Measurements from ENCODE around the gene MTG1. TPM values are rescaled to one million over a fixed set of nuclear protein-coding genes. Genes with fewer than 3 reads are reported as not detected.

The MTG1 gene
- total and polyA plus RNA-seq, 10 of the 15 experiments (the other 5 are each of a cell fraction or from before 2014, with no cell fraction given) = 6.2 to 104 (median 62.5) TPM

DNA sequence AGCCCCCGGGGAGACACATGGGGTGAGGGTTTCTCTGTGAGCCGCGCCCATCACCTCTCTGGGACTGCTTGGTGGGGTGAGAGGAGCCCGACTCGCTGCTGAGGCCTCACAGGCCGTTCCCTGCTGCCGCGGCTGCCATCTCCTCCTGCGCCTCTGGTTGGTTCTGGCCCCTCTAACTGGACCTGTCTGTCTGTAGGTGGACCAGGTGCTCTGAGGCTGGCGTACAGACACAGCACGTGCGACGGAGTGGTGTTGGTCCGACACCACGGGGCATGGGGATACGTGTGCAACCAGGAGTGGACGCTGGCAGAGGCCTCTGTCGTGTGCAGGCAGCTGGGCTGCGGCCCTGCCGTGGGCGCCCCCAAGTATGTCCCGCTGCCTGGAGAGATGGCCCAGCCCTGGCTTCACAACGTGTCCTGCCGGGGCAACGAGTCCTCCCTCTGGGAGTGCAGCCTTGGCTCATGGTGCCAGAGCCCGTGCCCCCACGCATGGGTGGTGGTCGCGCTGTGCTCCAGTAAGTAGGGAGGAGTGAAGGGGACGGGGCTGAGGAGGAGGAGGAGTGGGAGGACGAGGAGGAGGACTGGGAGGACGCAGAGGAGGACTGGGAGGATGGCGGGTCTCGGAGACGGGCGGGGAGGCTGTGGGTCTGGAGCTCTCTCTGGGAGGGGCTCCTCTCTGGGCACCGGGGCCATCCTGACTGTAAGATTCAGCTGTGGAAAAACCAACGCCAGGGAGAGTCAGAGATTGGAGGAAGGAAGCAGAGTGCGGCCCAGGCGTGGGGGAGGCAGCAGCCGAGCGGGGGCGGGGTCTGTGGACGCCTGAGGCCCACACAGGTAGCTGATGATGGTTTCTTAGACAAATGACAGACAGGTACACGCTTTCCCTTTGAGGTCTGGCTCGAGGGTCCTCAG, 62.3 kb downstream of the MTG1 start (continued):
- TF ChIP-seq, protein P1, sequence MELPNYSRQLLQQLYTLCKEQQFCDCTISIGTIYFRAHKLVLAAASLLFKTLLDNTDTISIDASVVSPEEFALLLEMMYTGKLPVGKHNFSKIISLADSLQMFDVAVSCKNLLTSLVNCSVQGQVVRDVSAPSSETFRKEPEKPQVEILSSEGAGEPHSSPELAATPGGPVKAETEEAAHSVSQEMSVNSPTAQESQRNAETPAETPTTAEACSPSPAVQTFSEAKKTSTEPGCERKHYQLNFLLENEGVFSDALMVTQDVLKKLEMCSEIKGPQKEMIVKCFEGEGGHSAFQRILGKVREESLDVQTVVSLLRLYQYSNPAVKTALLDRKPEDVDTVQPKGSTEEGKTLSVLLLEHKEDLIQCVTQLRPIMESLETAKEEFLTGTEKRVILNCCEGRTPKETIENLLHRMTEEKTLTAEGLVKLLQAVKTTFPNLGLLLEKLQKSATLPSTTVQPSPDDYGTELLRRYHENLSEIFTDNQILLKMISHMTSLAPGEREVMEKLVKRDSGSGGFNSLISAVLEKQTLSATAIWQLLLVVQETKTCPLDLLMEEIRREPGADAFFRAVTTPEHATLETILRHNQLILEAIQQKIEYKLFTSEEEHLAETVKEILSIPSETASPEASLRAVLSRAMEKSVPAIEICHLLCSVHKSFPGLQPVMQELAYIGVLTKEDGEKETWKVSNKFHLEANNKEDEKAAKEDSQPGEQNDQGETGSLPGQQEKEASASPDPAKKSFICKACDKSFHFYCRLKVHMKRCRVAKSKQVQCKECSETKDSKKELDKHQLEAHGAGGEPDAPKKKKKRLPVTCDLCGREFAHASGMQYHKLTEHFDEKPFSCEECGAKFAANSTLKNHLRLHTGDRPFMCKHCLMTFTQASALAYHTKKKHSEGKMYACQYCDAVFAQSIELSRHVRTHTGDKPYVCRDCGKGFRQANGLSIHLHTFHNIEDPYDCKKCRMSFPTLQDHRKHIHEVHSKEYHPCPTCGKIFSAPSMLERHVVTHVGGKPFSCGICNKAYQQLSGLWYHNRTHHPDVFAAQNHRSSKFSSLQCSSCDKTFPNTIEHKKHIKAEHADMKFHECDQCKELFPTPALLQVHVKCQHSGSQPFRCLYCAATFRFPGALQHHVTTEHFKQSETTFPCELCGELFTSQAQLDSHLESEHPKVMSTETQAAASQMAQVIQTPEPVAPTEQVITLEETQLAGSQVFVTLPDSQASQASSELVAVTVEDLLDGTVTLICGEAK (IDR thresholded peaks at IDR 0.05; ENCODE audit: borderline replicate concordance) = no peak

DNA sequence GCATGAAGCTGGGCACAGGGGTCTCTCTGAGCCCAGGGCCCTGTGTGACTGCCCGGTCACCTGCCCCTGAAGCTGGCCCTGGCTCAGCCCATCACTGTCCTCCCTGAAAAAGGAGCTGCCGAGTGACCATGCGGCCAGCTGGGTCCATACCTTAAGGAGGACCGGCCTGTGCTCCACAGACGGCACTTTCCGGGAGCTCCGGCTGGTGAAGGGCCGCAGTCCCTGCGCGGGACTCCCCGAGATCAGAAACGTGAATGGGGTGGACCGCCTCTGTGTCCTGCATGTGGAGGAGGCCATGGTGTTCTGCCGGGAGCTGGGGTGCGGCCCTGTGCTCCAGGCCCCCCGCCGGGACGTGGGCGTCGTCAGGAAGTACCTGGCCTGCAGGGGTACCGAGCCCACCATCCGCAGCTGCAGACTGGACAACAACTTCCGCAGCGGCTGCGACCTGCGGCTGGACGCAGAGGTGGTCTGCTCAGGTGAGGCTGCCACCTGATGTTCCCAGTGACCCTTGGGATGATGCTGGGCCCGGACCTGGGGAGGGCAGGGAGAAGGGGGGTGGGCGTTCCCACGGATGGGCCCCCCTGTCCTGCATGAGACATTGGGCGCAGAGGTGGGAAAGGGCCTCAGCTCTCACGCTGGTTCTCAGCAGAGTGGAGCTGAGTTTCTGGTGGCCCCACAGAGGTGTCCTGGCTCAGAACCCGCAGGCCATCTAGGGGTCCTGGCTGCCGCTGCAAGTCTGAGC, 63.3 kb downstream of the MTG1 start:
- CTCF ChIA-PET = interaction anchor here (0.7 kb wide), 1 partner anchor 128 kb away, joined by 3 read pairs; no protein-coding TSS in a partner anchor
- RAD21 ChIA-PET (ENCODE audit: unreplicated experiment) = no interaction called here
- ATAC-seq = no peak
- Histone ChIP-seq H3K27ac (ENCODE audit: control insufficient read depth, insufficient read depth) (no peak overlapping the region), H4K20me1 (ENCODE audit: control insufficient read depth, insufficient read depth) (no peaks in the 10 kb centered on the region), H3K4me3 (no peak overlapping the region), H3K79me2 (ENCODE audit: control insufficient read depth, insufficient read depth, low read length) (no peaks in the 10 kb centered on the region), H3K27me3 (replicated peaks in 1 of 2; ENCODE audit: control insufficient read depth in 2 of 2, insufficient read depth in 2 of 2, low read length in 1 of 2) (no peaks in the 10 kb centered on the region), H3K9ac (ENCODE audit: control insufficient read depth, insufficient read depth, low read length) (no peak overlapping the region), H2AFZ (ENCODE audit: control insufficient read depth, low read depth, low read length) (no peak overlapping the region), H3K9me3 (replicated peaks; ENCODE audit: control insufficient read depth, insufficient read depth, low read length) (no peaks in the 10 kb centered on the region; the same call in 2 of the 3 replicates), H3K4me1 (ENCODE audit: control insufficient read depth, insufficient read depth, low read length) (no peaks in the 10 kb centered on the region), H3K4me2 (ENCODE audit: control insufficient read depth, insufficient read depth) (no peak overlapping the region), H3K36me3 (ENCODE audit: control insufficient read depth in 2 of 2, insufficient read depth in 2 of 2, low read length in 1 of 2) (no peaks in the 10 kb centered on the region)
- intact Hi-C loops (cut with micrococcal nuclease; ENCODE audit: unreplicated experiment) (no loop called here), in situ Hi-C loops (cut with MboI) (no loop called here)
- BruUV-seq (replicated peaks) = no TSS peak
- POLR2A ChIA-PET = no interaction called here
- 80% methylated on average over 31 of the region's 34 CpGs for WGBS (ENCODE audit: insufficient coverage, insufficient replicate concordance, low lambda C conversion rate, missing lambda C conversion rate)
- no peak for DNase-seq (ENCODE audit: low read depth, low spot score)
- SMC1A ChIA-PET (ENCODE audit: uncharacterized antibody, unreplicated experiment) = no interaction called here
- no peak for FAIRE-seq
- TF ChIP-seq STAT1 (conservative IDR thresholded peaks at IDR 0.05) (no peak), SP1 (IDR thresholded peaks at IDR 0.05; ENCODE audit: low read depth, low read length) (no peak), FOXM1 (IDR thresholded peaks at IDR 0.05; ENCODE audit: low read depth, low read length) (no peak), WRNIP1 (IDR thresholded peaks at IDR 0.05; ENCODE audit: borderline replicate concordance, low read depth, low read length) (no peak), EED (IDR thresholded peaks at IDR 0.05; ENCODE audit: low read depth) (no peak)
- TF ChIP-seq, protein P2, sequence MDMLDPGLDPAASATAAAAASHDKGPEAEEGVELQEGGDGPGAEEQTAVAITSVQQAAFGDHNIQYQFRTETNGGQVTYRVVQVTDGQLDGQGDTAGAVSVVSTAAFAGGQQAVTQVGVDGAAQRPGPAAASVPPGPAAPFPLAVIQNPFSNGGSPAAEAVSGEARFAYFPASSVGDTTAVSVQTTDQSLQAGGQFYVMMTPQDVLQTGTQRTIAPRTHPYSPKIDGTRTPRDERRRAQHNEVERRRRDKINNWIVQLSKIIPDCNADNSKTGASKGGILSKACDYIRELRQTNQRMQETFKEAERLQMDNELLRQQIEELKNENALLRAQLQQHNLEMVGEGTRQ (IDR thresholded peaks at IDR 0.05; ENCODE audit: borderline replicate concordance, low read depth, low read length) = no peak
- TF ChIP-seq, protein P3, sequence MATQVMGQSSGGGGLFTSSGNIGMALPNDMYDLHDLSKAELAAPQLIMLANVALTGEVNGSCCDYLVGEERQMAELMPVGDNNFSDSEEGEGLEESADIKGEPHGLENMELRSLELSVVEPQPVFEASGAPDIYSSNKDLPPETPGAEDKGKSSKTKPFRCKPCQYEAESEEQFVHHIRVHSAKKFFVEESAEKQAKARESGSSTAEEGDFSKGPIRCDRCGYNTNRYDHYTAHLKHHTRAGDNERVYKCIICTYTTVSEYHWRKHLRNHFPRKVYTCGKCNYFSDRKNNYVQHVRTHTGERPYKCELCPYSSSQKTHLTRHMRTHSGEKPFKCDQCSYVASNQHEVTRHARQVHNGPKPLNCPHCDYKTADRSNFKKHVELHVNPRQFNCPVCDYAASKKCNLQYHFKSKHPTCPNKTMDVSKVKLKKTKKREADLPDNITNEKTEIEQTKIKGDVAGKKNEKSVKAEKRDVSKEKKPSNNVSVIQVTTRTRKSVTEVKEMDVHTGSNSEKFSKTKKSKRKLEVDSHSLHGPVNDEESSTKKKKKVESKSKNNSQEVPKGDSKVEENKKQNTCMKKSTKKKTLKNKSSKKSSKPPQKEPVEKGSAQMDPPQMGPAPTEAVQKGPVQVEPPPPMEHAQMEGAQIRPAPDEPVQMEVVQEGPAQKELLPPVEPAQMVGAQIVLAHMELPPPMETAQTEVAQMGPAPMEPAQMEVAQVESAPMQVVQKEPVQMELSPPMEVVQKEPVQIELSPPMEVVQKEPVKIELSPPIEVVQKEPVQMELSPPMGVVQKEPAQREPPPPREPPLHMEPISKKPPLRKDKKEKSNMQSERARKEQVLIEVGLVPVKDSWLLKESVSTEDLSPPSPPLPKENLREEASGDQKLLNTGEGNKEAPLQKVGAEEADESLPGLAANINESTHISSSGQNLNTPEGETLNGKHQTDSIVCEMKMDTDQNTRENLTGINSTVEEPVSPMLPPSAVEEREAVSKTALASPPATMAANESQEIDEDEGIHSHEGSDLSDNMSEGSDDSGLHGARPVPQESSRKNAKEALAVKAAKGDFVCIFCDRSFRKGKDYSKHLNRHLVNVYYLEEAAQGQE (IDR thresholded peaks at IDR 0.05; ENCODE audit: low read depth, low read length) = no peak
- TF ChIP-seq, protein P4, sequence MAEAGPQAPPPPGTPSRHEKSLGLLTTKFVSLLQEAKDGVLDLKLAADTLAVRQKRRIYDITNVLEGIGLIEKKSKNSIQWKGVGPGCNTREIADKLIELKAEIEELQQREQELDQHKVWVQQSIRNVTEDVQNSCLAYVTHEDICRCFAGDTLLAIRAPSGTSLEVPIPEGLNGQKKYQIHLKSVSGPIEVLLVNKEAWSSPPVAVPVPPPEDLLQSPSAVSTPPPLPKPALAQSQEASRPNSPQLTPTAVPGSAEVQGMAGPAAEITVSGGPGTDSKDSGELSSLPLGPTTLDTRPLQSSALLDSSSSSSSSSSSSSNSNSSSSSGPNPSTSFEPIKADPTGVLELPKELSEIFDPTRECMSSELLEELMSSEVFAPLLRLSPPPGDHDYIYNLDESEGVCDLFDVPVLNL (IDR thresholded peaks at IDR 0.05; ENCODE audit: low read depth, low read length) = no peak
